HepG2 (cell line): ENCODE data around the gene PRRT2. TPM values are rescaled to one million over a fixed set of nuclear protein-coding genes. Genes with fewer than 3 reads are reported as not detected.

ENCODE experiments used
- CREBL2 ChIP-seq: sonication (generic); formaldehyde crosslinking; IDR thresholded peaks from 2 replicates; pipeline ENCODE4 v1.8.1; 2023; ENCODE audit warnings: missing genetic modification reagents, mild to moderate bottlenecking, borderline replicate concordance
- HDAC1 ChIP-seq: sonication (generic); formaldehyde crosslinking; IDR thresholded peaks from 2 replicates; pipeline ENCODE4 v1.5.1; 2020; ENCODE audit warnings: mild to moderate bottlenecking, missing genetic modification reagents
- HDAC6 ChIP-seq: fragments of 200-600 bp; sonication (generic); IDR thresholded peaks from 2 replicates; pipeline ENCODE4 v1.7.0; 2017; ENCODE audit warnings: mild to moderate bottlenecking, antibody characterized with exemption, low read length, low read depth
- HIVEP1 ChIP-seq: sonication (generic); formaldehyde crosslinking; IDR thresholded peaks from 2 replicates; pipeline ENCODE4 v1.4.0; 2020; ENCODE audit warnings: mild to moderate bottlenecking, missing genetic modification reagents
- ZNF530 ChIP-seq: sonication (generic); formaldehyde crosslinking; IDR thresholded peaks from 2 replicates; pipeline ENCODE4 v1.5.0; 2020; ENCODE audit warnings: low read depth, mild to moderate bottlenecking, missing genetic modification reagents
- ZNF564 ChIP-seq: sonication (generic); formaldehyde crosslinking; IDR thresholded peaks from 2 replicates; pipeline ENCODE4 v1.8.1; 2023; ENCODE audit warnings: mild to moderate bottlenecking, missing genetic modification reagents
- ZNF576 ChIP-seq: sonication (generic); formaldehyde crosslinking; IDR thresholded peaks from 2 replicates; pipeline ENCODE4 v1.4.0; 2020; ENCODE audit warnings: mild to moderate bottlenecking, missing genetic modification reagents
- ZNF652 ChIP-seq: IDR thresholded peaks from 2 replicates; pipeline ENCODE4 v1.6.1; 2016; ENCODE audit warnings: low read depth, borderline replicate concordance
- ZNF737 ChIP-seq: sonication (generic); formaldehyde crosslinking; IDR thresholded peaks from 2 replicates; pipeline ENCODE4 v1.5.0; 2020; ENCODE audit warnings: missing genetic modification reagents, mild to moderate bottlenecking, borderline replicate concordance
- ZSCAN25 ChIP-seq: sonication (generic); formaldehyde crosslinking; IDR thresholded peaks from 2 replicates; pipeline ENCODE4 v1.8.0; 2022; ENCODE audit warnings: mild to moderate bottlenecking, missing genetic modification reagents
- ZUFSP ChIP-seq: sonication (generic); formaldehyde crosslinking; IDR thresholded peaks from 2 replicates; pipeline ENCODE4 v1.9.0; 2021; ENCODE audit warnings: missing genetic modification reagents, mild to moderate bottlenecking, borderline replicate concordance
- polyA plus RNA-seq, 8 experiments: library from polyadenylated mRNA; depleted of rRNA in 3 of 8; stranded (reverse) in 7 of 8; unstranded in 1 of 8; fragments of >200 nt; fragmentation: Illumina TruSeq in 4 of 8; extraction: Trizol in 4 of 8; gene quantifications; 2 replicates each; pipeline versions ENCODE4 v1.2.1 to v1.2.3, GENCODE V29; 2011 to 2016; ENCODE audit warnings: low read depth in 4 of 8, missing spikeins in 1 of 8, mixed read lengths in 1 of 8; ENCODE audit not compliant: insufficient read depth in 1 of 8
- total RNA-seq, 5 experiments: library from RNA; depleted of rRNA; stranded (reverse); fragments of >200 nt; fragmentation: Illumina TruSeq; extraction: Trizol; gene quantifications; 2 replicates each; pipeline ENCODE4 v1.2.3, GENCODE V29; 2016; ENCODE audit warnings: low read depth in 1 of 5
- TF ChIP-seq, protein P1 (sequence below): sonication (generic); formaldehyde crosslinking; conservative IDR thresholded peaks from 2 replicates; pipeline ENCODE4 v1.8.1; 2023; ENCODE audit warnings: missing genetic modification reagents
- TF ChIP-seq, protein P2 (sequence below): sonication (generic); formaldehyde crosslinking; IDR thresholded peaks from 2 replicates; pipeline ENCODE4 v1.4.0; 2020; ENCODE audit warnings: missing genetic modification reagents
- TF ChIP-seq, protein P3 (sequence below): IDR thresholded peaks from 2 replicates; pipeline ENCODE4 v1.4.0; 2020; ENCODE audit warnings: mild to moderate bottlenecking, missing genetic modification reagents

The PRRT2 gene
- total and polyA plus RNA-seq, 2 of the 13 experiments (the other 11 are each of a cell fraction or from before 2014, with no cell fraction given) = 0.51 to 1.1 TPM

- TF ChIP-seq ZUFSP (no peak; the same call in 1 of the 2 replicates), HDAC6 (no peak), HIVEP1 (CRISPR knock-in tag) (peak; percentile 75), HDAC1 (CRISPR knock-in tag) (peak; percentile 99), ZNF564 (CRISPR knock-in tag) (no peak), ZNF737 (CRISPR knock-in tag) (no peak), ZNF530 (no peak), CREBL2 (CRISPR knock-in tag) (no peak), ZNF576 (CRISPR knock-in tag) (no peak), ZNF652 (CRISPR knock-in tag) (peak; percentile 64; the same call in 1 of the 2 replicates), ZSCAN25 (CRISPR knock-in tag) (peak; percentile 89)
- TF ChIP-seq, protein P1, sequence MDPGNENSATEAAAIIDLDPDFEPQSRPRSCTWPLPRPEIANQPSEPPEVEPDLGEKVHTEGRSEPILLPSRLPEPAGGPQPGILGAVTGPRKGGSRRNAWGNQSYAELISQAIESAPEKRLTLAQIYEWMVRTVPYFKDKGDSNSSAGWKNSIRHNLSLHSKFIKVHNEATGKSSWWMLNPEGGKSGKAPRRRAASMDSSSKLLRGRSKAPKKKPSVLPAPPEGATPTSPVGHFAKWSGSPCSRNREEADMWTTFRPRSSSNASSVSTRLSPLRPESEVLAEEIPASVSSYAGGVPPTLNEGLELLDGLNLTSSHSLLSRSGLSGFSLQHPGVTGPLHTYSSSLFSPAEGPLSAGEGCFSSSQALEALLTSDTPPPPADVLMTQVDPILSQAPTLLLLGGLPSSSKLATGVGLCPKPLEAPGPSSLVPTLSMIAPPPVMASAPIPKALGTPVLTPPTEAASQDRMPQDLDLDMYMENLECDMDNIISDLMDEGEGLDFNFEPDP (CRISPR knock-in tag) = 0 out of 2 replicates have a peak, but pooled peaks have one; percentile 55
- TF ChIP-seq, protein P2, sequence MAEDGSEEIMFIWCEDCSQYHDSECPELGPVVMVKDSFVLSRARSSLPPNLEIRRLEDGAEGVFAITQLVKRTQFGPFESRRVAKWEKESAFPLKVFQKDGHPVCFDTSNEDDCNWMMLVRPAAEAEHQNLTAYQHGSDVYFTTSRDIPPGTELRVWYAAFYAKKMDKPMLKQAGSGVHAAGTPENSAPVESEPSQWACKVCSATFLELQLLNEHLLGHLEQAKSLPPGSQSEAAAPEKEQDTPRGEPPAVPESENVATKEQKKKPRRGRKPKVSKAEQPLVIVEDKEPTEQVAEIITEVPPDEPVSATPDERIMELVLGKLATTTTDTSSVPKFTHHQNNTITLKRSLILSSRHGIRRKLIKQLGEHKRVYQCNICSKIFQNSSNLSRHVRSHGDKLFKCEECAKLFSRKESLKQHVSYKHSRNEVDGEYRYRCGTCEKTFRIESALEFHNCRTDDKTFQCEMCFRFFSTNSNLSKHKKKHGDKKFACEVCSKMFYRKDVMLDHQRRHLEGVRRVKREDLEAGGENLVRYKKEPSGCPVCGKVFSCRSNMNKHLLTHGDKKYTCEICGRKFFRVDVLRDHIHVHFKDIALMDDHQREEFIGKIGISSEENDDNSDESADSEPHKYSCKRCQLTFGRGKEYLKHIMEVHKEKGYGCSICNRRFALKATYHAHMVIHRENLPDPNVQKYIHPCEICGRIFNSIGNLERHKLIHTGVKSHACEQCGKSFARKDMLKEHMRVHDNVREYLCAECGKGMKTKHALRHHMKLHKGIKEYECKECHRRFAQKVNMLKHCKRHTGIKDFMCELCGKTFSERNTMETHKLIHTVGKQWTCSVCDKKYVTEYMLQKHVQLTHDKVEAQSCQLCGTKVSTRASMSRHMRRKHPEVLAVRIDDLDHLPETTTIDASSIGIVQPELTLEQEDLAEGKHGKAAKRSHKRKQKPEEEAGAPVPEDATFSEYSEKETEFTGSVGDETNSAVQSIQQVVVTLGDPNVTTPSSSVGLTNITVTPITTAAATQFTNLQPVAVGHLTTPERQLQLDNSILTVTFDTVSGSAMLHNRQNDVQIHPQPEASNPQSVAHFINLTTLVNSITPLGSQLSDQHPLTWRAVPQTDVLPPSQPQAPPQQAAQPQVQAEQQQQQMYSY (CRISPR knock-in tag) = peak; percentile 81; the same call in 1 of the 2 replicates
- TF ChIP-seq, protein P3, sequence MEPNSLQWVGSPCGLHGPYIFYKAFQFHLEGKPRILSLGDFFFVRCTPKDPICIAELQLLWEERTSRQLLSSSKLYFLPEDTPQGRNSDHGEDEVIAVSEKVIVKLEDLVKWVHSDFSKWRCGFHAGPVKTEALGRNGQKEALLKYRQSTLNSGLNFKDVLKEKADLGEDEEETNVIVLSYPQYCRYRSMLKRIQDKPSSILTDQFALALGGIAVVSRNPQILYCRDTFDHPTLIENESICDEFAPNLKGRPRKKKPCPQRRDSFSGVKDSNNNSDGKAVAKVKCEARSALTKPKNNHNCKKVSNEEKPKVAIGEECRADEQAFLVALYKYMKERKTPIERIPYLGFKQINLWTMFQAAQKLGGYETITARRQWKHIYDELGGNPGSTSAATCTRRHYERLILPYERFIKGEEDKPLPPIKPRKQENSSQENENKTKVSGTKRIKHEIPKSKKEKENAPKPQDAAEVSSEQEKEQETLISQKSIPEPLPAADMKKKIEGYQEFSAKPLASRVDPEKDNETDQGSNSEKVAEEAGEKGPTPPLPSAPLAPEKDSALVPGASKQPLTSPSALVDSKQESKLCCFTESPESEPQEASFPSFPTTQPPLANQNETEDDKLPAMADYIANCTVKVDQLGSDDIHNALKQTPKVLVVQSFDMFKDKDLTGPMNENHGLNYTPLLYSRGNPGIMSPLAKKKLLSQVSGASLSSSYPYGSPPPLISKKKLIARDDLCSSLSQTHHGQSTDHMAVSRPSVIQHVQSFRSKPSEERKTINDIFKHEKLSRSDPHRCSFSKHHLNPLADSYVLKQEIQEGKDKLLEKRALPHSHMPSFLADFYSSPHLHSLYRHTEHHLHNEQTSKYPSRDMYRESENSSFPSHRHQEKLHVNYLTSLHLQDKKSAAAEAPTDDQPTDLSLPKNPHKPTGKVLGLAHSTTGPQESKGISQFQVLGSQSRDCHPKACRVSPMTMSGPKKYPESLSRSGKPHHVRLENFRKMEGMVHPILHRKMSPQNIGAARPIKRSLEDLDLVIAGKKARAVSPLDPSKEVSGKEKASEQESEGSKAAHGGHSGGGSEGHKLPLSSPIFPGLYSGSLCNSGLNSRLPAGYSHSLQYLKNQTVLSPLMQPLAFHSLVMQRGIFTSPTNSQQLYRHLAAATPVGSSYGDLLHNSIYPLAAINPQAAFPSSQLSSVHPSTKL (CRISPR knock-in tag) = peak; percentile 98
These were observed 46.6 kb upstream of the PRRT2 start (continued) for GRCh38 chr16:29765167-29766032.
